ENCODE results near the gene OR2D3. TPM values are rescaled to one million over a fixed set of nuclear protein-coding genes. Genes with fewer than 3 reads are reported as not detected.
"Not testable (repeated sequence)": the region's sequence is repeated elsewhere in the genome, so short reads cannot be mapped to it uniquely, and the experiment has no call there.

OR2D3 gene
- total and polyA plus RNA-seq, 7 donors = not detected

DNA sequence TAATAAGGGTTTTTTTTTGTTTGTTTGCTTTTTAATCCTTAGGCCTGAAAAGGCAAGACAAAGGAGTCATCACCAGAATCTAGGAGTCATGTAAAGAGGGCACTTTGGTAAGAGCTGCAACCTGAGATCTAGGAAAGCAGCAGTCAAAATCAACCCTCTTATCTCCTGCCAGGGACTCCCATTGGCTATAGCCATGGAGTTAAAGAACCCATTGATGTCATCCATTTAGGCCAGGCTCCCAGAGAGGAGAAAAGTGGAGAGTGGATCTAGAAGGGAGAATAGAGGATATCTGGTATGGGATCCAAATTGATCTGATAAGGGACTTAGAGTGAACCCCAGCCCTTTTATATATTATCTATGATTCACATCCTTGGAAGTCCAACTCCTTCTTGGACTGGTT, 41.3 kb downstream of the OR2D3 start:
- DNase-seq = no peak
- Histone ChIP-seq H3K4me1 (no peaks in the 10 kb centered on the region), H3K4me3 (no peak overlapping the region), H3K27ac (no peak overlapping the region), H3K9me3 (no peaks in the 10 kb centered on the region), H3K36me3 (ENCODE audit: insufficient read depth in 1 of 2, low read depth in 1 of 2) (no peaks in the 10 kb centered on the region), H3K27me3 (ENCODE audit: insufficient read depth in 3 of 3, low read length in 2 of 3) (no peaks in the 10 kb centered on the region)
- TF ChIP-seq CTCF (IDR thresholded peaks at IDR 0.05) = no peak
- intact Hi-C loops (cut with DNase I) = no loop called here
- ATAC-seq = peak in 1 of 4 donors; percentile 55

- TF ChIP-seq CTCF (IDR thresholded peaks at IDR 0.05) = no peak
- H3K36me3 ChIP-seq (ENCODE audit: insufficient read depth in 1 of 2, low read depth in 1 of 2) = no peaks in the 10 kb centered on the region
- ATAC-seq (no peak), DNase-seq (no peak)
- WGBS, 3 donors = 83 to 93% (median 88%) methylated on average over 1 of the region's 1 CpG
- H3K4me3 ChIP-seq = no peak overlapping the region
- intact Hi-C loops (cut with DNase I) = no loop called here
- H3K27ac ChIP-seq = no peak overlapping the region
- H3K4me1 ChIP-seq = no peaks in the 10 kb centered on the region
- no peaks in the 10 kb centered on the region for H3K27me3 ChIP-seq (ENCODE audit: insufficient read depth in 3 of 3, low read length in 2 of 3)
- peaks cover 3% of the 10 kb centered on the region for H3K9me3 ChIP-seq
Measured at GRCh38 chr11:6962673-6963072, 41.9 kb downstream of the OR2D3 start.

DNA sequence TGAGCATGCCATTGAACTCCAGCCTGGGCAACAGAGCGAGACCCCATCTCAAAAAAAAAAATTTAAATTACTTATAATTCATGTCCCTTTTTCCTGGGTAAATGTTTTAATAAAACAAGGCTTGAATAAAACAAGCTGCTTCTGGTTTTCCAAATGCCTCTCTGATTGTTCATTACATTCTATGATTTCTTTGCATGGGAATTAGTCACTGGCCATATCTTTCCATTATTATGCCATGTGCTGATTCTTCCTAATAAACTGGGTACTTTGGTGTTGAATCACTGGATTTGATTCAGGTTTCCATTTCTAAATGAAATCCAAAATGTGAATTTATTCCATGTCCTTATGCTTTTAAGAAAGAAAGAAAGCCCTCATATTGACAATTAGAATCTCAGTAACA, 48.0 kb downstream of the OR2D3 start:
- no peak for DNase-seq
- ATAC-seq = no peak
- intact Hi-C loops (cut with DNase I) = no loop called here
- no peaks in the 10 kb centered on the region for H3K4me1 ChIP-seq
- no peak overlapping the region for H3K4me3 ChIP-seq
- H3K27ac ChIP-seq = no peak overlapping the region
- H3K27me3 ChIP-seq (ENCODE audit: insufficient read depth in 3 of 3, low read length in 2 of 3) = no peaks in the 10 kb centered on the region
- WGBS, 3 donors = 94 to 100% (median 96%) methylated on average over 1 of the region's 1 CpG
- no peak for TF ChIP-seq CTCF (IDR thresholded peaks at IDR 0.05)
- H3K36me3 ChIP-seq (ENCODE audit: insufficient read depth in 1 of 2, low read depth in 1 of 2) = no peaks in the 10 kb centered on the region
- H3K9me3 ChIP-seq = peaks cover 8% of the 10 kb centered on the region

DNA sequence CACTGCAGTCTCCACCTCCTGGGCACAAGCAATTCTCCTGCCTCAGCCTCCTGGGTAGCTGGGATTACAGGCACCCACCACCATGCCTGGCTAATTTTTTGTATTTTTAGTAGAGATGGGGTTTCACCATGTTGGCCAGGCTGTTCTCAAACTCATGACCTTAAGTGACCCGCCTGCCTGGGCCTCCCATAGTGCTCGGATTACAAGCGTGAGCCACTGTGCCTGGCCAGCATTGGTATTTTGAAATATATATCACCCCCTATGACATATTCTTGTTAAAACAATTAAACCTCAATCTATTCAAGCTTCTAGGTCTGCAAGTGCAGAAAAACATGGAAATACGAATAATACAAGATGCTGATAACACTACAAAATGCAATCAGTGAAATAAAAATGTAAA, 49.1 kb downstream of the OR2D3 start:
- H3K4me1 ChIP-seq; H3K9me3 ChIP-seq; H3K27me3 ChIP-seq (ENCODE audit: insufficient read depth in 3 of 3, low read length in 2 of 3); H3K36me3 ChIP-seq (ENCODE audit: insufficient read depth in 1 of 2, low read depth in 1 of 2); H3K4me3 ChIP-seq; H3K27ac ChIP-seq; DNase-seq; intact Hi-C loops (cut with DNase I): not testable (repeated sequence)
- ATAC-seq = peak in 1 of 4 donors; percentile 50
- 33 to 57% (median 36%) methylated on average over 4 of the region's 4 CpGs for WGBS, 3 donors

Other genes starting within 250 kb of the OR2D3 start
- gene MRPL17, start 237.7 kb upstream of the OR2D3 start, total RNA-seq = 10 to 100 TPM; 27.2 to 44.8 (median 38.8) TPM
- 10 to 100 TPM; 43.0 to 95.6 (median 47.0) TPM for gene MRPL17, start 237.7 kb upstream of the OR2D3 start, polyA plus RNA-seq
- gene OR2AG2, start 149.0 kb upstream of the OR2D3 start, total RNA-seq = not detected
- under 1 TPM in 1 of 3 donors, not detected in 2; 0.01 TPM for gene OR2AG2, start 149.0 kb upstream of the OR2D3 start, polyA plus RNA-seq
- gene OR2AG1, start 138.0 kb upstream of the OR2D3 start, total RNA-seq = not detected
- gene OR2AG1, start 138.0 kb upstream of the OR2D3 start, polyA plus RNA-seq = not detected
- gene OR6A2, start 121.3 kb upstream of the OR2D3 start, total RNA-seq = not detected
- not detected for gene OR6A2, start 121.3 kb upstream of the OR2D3 start, polyA plus RNA-seq
- gene OR10A5, start 75.3 kb upstream of the OR2D3 start, total RNA-seq = not detected
- gene OR10A5, start 75.3 kb upstream of the OR2D3 start, polyA plus RNA-seq = not detected
- not detected for gene OR10A2, start 57.9 kb upstream of the OR2D3 start, total RNA-seq
- gene OR10A2, start 57.9 kb upstream of the OR2D3 start, polyA plus RNA-seq = not detected
- gene OR10A4, start 44.4 kb upstream of the OR2D3 start, total RNA-seq = not detected
- gene OR10A4, start 44.4 kb upstream of the OR2D3 start, polyA plus RNA-seq = not detected
- gene OR2D2, start 28.5 kb upstream of the OR2D3 start, total RNA-seq = not detected
- not detected for gene OR2D2, start 28.5 kb upstream of the OR2D3 start, polyA plus RNA-seq
- under 1 TPM; 0.11 to 0.36 (median 0.21) TPM for gene ZNF215, start 5.4 kb downstream of the OR2D3 start, total RNA-seq
- under 1 TPM; 0.07 to 0.35 (median 0.23) TPM for gene ZNF215, start 5.4 kb downstream of the OR2D3 start, polyA plus RNA-seq
- under 1 TPM; 0.30 to 0.97 (median 0.64) TPM for gene ZNF214, start 99.3 kb downstream of the OR2D3 start, total RNA-seq
- gene ZNF214, start 99.3 kb downstream of the OR2D3 start, polyA plus RNA-seq = under 1 TPM; 0.46 to 0.90 (median 0.75) TPM
- under 1 TPM in 1 of 4 donors, not detected in 3; 0.06 TPM for gene NLRP14, start 99.5 kb downstream of the OR2D3 start, total RNA-seq
- gene NLRP14, start 99.5 kb downstream of the OR2D3 start, polyA plus RNA-seq = not detected
- not detected for gene RBMXL2, start 168.0 kb downstream of the OR2D3 start, total RNA-seq
- gene RBMXL2, start 168.0 kb downstream of the OR2D3 start, polyA plus RNA-seq = not detected